Hypothalamus (tissue), 51 donors: Measurements from ENCODE around the gene FAM107A.

Source experiments
- DNase-seq, 51 donors: peaks; one replicate each; lab custom pipeline; 2025; lab: John Stamatoyannopoulos, UW

FAM107A gene

GRCh38 chr3:58521336-58521670 lies 55.9 kb downstream of the FAM107A start:
- no peak for DNase-seq

DNA sequence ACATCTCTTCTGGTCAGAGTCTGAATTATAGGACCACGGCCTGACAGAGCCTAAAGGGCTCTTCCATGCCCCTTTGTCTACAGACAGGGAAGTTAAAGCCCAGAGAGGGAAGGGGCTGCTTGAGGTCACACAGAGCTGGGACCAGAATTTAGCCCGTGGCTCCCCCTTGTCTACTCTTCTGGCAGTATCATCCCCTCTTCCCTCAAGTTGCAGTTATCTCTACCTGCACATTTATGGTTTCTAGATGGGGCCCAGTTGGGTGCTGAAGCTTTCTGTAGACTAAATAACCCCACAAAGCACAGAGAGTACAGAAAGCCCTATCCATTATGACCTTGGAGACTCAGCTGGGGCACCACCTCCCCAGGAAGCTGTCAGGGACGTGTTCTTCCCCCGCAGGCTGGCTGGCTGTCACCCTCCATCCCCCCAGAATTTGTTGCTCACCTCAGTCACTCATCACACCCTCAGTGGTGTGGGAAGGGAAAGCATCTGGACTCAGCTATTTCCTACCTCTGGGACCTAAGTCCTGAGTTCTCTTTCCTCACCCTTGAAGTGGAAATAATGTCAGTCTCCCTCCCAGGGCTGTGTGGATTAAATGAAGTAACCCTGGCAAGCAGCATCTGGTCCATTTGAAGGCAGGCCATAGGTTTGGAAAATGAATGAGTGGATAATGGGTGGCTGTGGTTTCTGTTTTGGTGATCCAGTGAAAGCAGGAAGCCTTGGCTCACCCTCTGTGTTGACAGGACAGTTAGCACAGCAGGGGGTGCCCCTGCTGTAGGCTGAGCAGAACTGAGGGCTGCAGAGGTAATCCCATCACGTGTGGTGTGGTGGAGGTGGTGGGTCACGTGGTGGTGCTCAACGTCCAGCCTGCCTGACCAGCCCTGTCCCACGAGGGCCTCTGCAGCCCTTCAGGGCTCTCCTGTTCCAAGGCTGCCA lies 56.5 kb downstream of the FAM107A start:
- no peak for DNase-seq

DNA sequence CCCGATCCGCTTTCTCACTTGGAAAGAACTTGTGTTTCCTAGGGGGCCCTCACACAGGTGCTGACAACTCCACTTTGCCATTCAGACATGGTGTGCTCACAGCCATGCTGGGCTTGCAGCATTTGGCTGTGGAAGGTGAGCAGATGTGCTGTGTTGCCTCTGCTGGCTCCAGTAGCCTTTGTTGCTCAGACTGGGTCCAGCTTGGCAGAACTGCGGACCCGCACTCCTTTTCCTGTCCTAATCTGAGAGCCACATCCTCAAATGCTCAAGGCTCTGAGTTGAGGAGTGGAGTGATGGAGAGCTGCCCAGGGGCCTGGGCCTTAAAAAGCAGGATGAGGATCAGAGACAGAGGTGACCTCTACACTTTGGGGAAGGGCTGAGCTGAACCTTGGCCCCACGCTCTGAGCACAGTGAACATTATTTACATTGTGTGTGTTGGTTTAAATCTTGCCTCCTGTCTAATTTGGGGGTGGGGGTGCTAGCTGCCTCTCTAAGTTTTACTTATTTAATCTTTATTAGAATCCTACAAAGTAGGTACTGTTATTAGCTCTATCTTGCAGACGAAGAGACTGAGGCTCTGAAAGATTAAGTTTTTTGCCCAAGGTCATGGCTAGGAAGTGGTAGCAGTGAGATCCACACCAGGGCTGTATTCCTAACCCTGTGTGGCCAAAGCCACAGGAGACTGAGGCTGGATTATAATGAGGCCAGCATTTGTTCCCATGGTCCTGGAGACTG lies 57.4 kb downstream of the FAM107A start:
- DNase-seq: no peak

DNA sequence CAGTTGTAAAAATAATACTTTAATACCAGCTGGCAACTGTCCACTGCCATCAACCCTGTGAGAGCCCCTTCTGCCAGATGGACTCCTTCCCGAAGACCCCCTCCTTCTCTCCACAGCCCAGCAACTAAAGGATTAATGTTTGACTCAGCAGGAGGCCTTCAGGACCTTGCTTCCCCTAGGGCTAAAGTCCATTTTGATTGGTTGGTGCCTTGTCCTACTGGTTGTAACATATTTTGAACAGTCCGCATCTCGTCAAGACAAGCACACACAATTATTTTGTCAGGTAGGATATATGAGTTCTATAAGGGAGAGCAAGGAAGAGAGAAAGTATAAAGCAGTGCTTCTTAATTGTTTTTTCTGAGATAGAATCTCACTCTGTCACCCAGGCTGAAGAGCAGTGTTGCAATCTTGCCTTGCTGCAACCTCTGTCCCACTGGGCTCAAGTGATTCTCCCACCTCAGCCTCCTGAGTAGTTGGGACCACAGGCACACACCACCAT lies 58.9 kb downstream of the FAM107A start:
- no peak for DNase-seq

GRCh38 chr3:58514405-58514804 lies 62.8 kb downstream of the FAM107A start:
- DNase-seq: no peak
